GM10266 (cell line): Measurements from ENCODE around the gene PHACTR3.

Experiments used
- DNase-seq: peaks from one replicate; pipeline ENCODE4 v3.0.0; 2012; ENCODE audit errors: extremely low spot score
- CTCF ChIP-seq: IDR thresholded peaks from 2 replicates; pipeline ENCODE4 v1.5.1; 2012; ENCODE audit warnings: mild to moderate bottlenecking, low read depth; ENCODE audit not compliant: control insufficient read depth, insufficient read depth; ENCODE audit errors: missing control alignments

PHACTR3 gene

GRCh38 chr20:59724457-59725366 is 120.4 kb downstream of the PHACTR3 start:
- no peak for DNase-seq
- TF ChIP-seq CTCF = no peak

- TF ChIP-seq CTCF = no peak
- no peak for DNase-seq
These were observed 121.3 kb downstream of the PHACTR3 start for GRCh38 chr20:59725476-59726280.

GRCh38 chr20:59726281-59726595 is 121.9 kb downstream of the PHACTR3 start:
- DNase-seq = no peak
- TF ChIP-seq CTCF = no peak

GRCh38 chr20:59728722-59729430 is 124.5 kb downstream of the PHACTR3 start:
- no peak for TF ChIP-seq CTCF
- no peak for DNase-seq

GRCh38 chr20:59729506-59729905 is 125.2 kb downstream of the PHACTR3 start:
- DNase-seq = no peak
- TF ChIP-seq CTCF = no peak

GRCh38 chr20:59730722-59731121 is 126.4 kb downstream of the PHACTR3 start:
- DNase-seq = no peak
- no peak for TF ChIP-seq CTCF

GRCh38 chr20:59731376-59731775 is 127.0 kb downstream of the PHACTR3 start:
- DNase-seq = no peak
- TF ChIP-seq CTCF = no peak
